GM18858 (cell line): ENCODE results near the gene GAB2.

Experiments used
- ATAC-seq: cut with Tn5 transposase; IDR thresholded peaks from one replicate; pipeline ENCODE4 v1.9.1; 2021; ENCODE audit not compliant: unreplicated experiment

The GAB2 gene

GRCh38 chr11:78402847-78403246, 14.8 kb downstream of the GAB2 start:
- ATAC-seq = no peak

- ATAC-seq = no peak
Observed at GRCh38 chr11:78400702-78401101, 16.9 kb downstream of the GAB2 start.

- ATAC-seq = no peak
Observed at GRCh38 chr11:78400116-78400515, 17.5 kb downstream of the GAB2 start.

GRCh38 chr11:78399136-78399535, 18.5 kb downstream of the GAB2 start:
- ATAC-seq = no peak

- no peak for ATAC-seq
Observed at GRCh38 chr11:78398715-78399114, 18.9 kb downstream of the GAB2 start.

DNA sequence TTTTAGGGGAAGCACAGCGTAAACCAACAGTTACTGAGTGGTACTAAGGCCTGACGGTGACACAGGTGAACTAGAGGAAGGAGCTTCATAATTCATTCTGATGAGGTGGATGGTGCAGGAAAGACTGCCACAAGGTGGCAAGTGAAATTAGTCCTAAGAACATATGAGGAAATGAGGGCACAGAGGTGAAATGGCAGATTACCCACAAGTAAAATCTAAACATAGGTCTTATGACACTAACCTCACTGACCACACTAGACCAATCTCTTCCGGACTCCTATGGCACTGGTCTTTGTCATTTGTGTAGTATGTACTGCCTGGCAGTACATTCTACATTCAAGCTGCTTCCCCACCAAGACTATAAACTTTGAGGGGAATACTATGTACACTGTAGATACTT, 20.2 kb downstream of the GAB2 start:
- peak; percentile 89 for ATAC-seq

DNA sequence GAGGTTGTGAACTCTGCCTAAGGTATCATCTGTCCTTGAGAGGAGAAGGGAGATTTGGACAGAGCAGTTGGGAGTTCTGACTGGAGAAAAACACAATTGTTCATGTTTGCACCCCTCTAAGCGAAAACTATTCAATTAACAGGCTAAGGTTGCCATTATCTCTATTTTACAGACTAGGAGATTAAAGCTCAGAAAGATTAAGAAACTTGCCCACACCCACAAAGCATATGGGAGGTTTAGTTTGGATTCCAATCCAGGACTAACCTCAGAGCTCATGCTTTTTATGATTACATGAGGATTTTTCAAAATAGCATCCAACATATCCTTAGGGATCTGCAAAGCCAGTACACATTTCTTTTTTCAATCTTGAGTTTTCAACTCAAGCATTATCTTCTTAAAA, 22.0 kb downstream of the GAB2 start:
- no peak for ATAC-seq

DNA sequence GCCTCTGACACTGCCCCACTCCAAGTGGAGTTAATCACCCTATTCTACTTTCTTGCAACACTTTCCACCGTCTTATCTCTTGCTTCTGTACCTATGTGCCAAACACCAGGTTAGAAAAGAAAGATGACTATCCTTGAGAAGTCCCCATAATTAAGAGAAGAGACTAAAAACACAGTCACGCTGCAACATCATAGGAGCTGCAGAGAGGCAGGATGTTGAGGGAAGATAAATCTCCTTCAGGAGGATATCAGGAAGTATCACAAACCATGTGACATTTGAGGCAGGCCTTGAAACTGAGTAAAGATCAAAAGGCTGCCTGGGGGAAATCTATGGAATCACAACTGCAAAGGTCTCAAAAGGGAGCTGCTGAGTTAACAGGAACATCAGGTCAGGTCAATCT, 24.8 kb downstream of the GAB2 start:
- ATAC-seq = no peak

DNA sequence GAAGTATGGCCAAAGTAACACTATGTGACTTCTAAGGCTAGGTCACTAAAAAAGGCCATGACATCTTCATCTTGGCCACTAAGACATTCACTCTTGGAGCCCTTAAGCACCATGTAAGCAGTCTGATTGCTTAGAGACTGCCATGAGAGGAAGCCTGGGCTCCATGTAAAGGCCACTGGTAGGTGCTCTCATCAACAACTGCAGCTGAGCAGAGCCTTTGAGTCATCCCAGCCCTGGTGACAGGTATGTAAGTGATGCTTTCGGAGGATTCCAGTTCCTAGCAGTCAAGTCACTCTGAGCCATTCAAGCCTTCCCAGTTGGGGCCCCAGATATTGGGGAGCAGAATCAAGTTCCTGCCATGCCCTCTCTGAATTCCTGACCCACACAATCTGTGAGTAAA, 26.2 kb downstream of the GAB2 start:
- no peak for ATAC-seq

GRCh38 chr11:78390809-78391208, 26.8 kb downstream of the GAB2 start:
- ATAC-seq = no peak

DNA sequence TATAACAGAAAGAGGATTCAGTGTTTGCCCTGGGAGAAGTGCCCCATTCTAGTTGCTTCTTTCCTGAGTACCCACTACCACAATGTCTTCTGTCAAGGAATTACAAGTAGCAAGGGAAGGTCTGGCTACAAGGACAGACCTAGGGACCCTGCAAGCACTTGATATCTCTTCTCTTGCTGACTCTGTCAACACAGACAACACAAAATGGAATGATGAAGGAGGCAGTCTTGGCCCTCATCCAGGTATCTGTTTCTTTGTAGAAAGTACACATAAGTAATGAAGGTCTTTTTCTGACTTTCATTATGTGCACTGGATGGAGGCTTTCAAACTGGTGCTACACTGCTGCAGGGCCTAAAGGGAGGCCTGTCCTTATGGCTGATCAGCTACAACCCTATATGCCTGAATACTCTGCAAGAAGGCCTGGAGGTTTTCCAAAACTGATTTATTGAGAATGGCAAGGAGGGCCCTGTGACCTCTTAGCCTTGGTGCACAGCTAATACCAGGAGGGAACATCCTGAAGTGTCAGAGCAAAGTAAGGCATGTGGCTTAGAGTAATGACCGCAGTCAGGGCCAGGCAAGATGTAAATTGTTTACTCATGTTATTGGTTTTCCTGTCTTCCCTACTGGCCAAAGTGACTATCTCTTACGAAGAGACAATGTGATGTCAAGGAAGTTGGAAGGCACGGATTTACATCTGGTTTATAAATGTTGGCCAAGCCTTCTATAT, 31.2 kb downstream of the GAB2 start:
- ATAC-seq = no peak

DNA sequence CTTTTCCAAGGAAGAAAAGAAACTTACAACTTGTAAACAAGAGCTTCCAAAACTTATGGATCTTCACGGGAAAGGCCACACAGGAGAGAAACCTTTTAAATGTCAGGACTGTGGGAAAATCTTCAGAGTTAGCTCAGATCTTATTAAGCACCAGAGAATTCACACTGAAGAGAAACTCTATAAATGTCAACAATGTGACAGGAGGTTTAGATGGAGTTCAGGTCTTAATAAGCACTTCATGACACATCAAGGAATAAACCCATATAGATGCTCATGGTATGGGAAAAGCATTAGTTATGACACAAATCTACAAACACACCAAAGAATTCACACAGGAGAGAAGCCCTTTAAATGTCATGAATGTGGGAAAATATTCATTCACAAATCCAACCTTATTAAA, 32.4 kb downstream of the GAB2 start:
- no peak for ATAC-seq

- no peak for ATAC-seq
Observed at GRCh38 chr11:78384231-78384630, 33.4 kb downstream of the GAB2 start.

DNA sequence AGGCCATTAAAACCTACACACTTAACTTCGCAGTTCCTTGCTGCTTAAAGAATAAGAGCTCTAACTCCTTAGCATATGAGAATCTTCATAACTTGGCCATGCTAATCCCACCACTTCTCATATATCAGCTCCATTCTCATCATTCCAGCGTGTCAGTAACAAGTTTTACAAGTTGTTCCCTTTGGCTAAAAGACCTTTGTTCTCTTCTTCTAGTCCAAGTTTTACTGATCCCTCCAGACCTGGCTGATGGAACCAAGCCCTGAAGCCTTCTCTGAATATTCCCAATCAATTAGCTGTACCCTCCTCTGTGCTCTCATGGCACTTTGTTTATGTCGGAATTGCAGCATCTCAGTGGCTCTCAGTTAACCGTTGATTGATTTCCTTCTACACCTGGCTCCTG, 35.8 kb downstream of the GAB2 start:
- no peak for ATAC-seq

GRCh38 chr11:78380615-78381051, 37.0 kb downstream of the GAB2 start:
- no peak for ATAC-seq

- ATAC-seq = no peak
Observed at GRCh38 chr11:78379039-78379670, 38.5 kb downstream of the GAB2 start.

GRCh38 chr11:78377625-78378418, 39.8 kb downstream of the GAB2 start:
- ATAC-seq = no peak

GRCh38 chr11:78376858-78377257, 40.8 kb downstream of the GAB2 start:
- ATAC-seq = no peak

DNA sequence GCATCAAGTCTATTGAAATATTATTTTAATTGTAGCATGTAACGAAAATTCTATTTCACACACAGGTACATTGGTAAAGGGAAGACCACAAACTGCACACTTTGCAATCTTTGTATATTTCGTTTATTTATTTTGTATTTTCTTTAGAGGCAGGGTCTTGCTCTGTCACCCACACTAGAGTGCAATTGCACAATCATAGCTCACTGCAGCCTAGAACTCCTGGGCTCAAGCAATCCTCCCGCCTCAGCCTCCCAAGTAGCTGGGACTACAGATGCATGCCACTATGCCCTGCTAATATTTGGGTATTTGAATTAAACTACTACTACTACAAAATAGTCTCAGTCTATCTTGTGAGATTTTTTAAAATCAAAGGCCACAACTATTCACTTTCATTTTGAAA, 42.7 kb downstream of the GAB2 start:
- ATAC-seq = no peak

- ATAC-seq = no peak
Observed at GRCh38 chr11:78373689-78374088, 43.9 kb downstream of the GAB2 start.

GRCh38 chr11:78372114-78372768, 45.4 kb downstream of the GAB2 start:
- no peak for ATAC-seq
